Measurements from ENCODE around the gene STUM.

- TF ChIP-seq FOXK2 (IDR thresholded peaks at IDR 0.05) (no peak), FOXA1 (IDR thresholded peaks at IDR 0.05) (no peak), LEF1 (IDR thresholded peaks at IDR 0.05; ENCODE audit: borderline replicate concordance) (no peak), BHLHE40 (IDR thresholded peaks at IDR 0.05; ENCODE audit: borderline replicate concordance) (no peak), SP1 (IDR thresholded peaks at IDR 0.05) (no peak), FOXM1 (IDR thresholded peaks at IDR 0.05; ENCODE audit: borderline replicate concordance) (no peak), SUZ12 (IDR thresholded peaks at IDR 0.05) (no peak), PKNOX1 (IDR thresholded peaks at IDR 0.05) (no peak)
Measured at GRCh38 chr1:226625832-226626576, 77.4 kb downstream of the STUM start.

Data from HEK293T (cell line).